Left ventricle myocardium superior (tissue), 1 donor: ENCODE data around the gene PBX1. TPM values are rescaled to one million over a fixed set of nuclear protein-coding genes. Genes with fewer than 3 reads are reported as not detected.

Experiments
- ATAC-seq: fragments of 200-7000 bp; cut with Tn5 transposase; one replicate; pipeline ENCODE4 v1.9.1; 2020; ENCODE audit warnings: mild to moderate bottlenecking, moderate library complexity
- DNase-seq: peaks from one replicate; pipeline ENCODE4 v3.0.0-alpha.2; 2020
- intact Hi-C: fragments of 100-400 bp; cut with micrococcal nuclease; formaldehyde crosslinking; loops from one replicate; pipeline ENCODE4 v1.11.0; 2022
- total RNA-seq: library from RNA; stranded (reverse); fragmentation: NEBNext Ultra II Directional; extraction: Animal tissue kit (Norgen Biotek cat#: 25700); gene quantifications from one replicate; pipeline ENCODE4 v1.2.1, GENCODE V29; 2021
- donor health status: DM: no; HTN: yes; CAD: no; lungs with severe emphysema.

Gene PBX1
- total RNA-seq, 1 donor from 2014 or later: 69.6 TPM

- intact Hi-C loops: loop anchor here (10.0 kb wide), 1 partner anchor 223 kb away; no protein-coding TSS in a partner anchor
- DNase-seq (no peak), ATAC-seq (no peak)
Measured at GRCh38 chr1:164562061-164562460, 3.1 kb downstream of the PBX1 start.

GRCh38 chr1:164562511-164562910 is 3.5 kb downstream of the PBX1 start:
- no peak for DNase-seq
- intact Hi-C loops: loop anchor here (10.0 kb wide), 1 partner anchor 222 kb away; no protein-coding TSS in a partner anchor
- no peak for ATAC-seq

GRCh38 chr1:164562947-164563520 is 4.0 kb downstream of the PBX1 start:
- ATAC-seq (no peak), DNase-seq (no peak)
- intact Hi-C loops: loop anchor here (10.0 kb wide), 1 partner anchor 222 kb away; no protein-coding TSS in a partner anchor

GRCh38 chr1:164563721-164564360 is 4.9 kb downstream of the PBX1 start:
- DNase-seq (no peak), ATAC-seq (peak; percentile 20)
- intact Hi-C loops: loop anchor here (10.0 kb wide), 1 partner anchor 221 kb away; no protein-coding TSS in a partner anchor

- DNase-seq: no peak
- intact Hi-C loops: loop anchor here (10.0 kb wide), 1 partner anchor 220 kb away; no protein-coding TSS in a partner anchor
- no peak for ATAC-seq
Measured at GRCh38 chr1:164564378-164564777, 5.4 kb downstream of the PBX1 start.

GRCh38 chr1:164565357-164565756 is 6.4 kb downstream of the PBX1 start:
- DNase-seq: no peak
- intact Hi-C loops: loop anchor here (10.0 kb wide), 1 partner anchor 219 kb away; no protein-coding TSS in a partner anchor
- ATAC-seq: no peak

GRCh38 chr1:164567774-164568173 is 8.8 kb downstream of the PBX1 start:
- DNase-seq: no peak
- no peak for ATAC-seq
- intact Hi-C loops: loop anchor here (10.0 kb wide), 1 partner anchor 217 kb away; no protein-coding TSS in a partner anchor

- ATAC-seq (no peak), DNase-seq (no peak)
- intact Hi-C loops: loop anchor here (10.0 kb wide), 1 partner anchor 216 kb away; no protein-coding TSS in a partner anchor
Measured at GRCh38 chr1:164569241-164569640, 10.3 kb downstream of the PBX1 start.

GRCh38 chr1:164569866-164570265 is 10.9 kb downstream of the PBX1 start:
- ATAC-seq: peak; percentile 33
- intact Hi-C loops: loop anchor here (10.0 kb wide), 1 partner anchor 215 kb away; no protein-coding TSS in a partner anchor
- no peak for DNase-seq

GRCh38 chr1:164571333-164571732 is 12.3 kb downstream of the PBX1 start:
- DNase-seq (no peak), ATAC-seq (no peak)
- intact Hi-C loops: no loop called here

- no peak for ATAC-seq
- intact Hi-C loops: no loop called here
Measured at GRCh38 chr1:164575356-164575886, 16.4 kb downstream of the PBX1 start.

GRCh38 chr1:164576291-164577271 is 17.6 kb downstream of the PBX1 start:
- ATAC-seq (peak; percentile 85), DNase-seq (peak; percentile 66)
- intact Hi-C loops: no loop called here

More at GRCh38 chr1:164575356-164575886, 16.4 kb downstream of the PBX1 start:
- DNase-seq: no peak

- intact Hi-C loops: no loop called here
- DNase-seq: no peak
- ATAC-seq: peak; percentile 10
Measured at GRCh38 chr1:164577291-164577690, 18.3 kb downstream of the PBX1 start.

GRCh38 chr1:164578479-164579200 is 19.7 kb downstream of the PBX1 start:
- no peak for ATAC-seq
- no peak for DNase-seq
- intact Hi-C loops: no loop called here

GRCh38 chr1:164579381-164579780 is 20.4 kb downstream of the PBX1 start:
- DNase-seq: no peak
- intact Hi-C loops: no loop called here
- ATAC-seq: no peak

GRCh38 chr1:164581762-164582161 is 22.8 kb downstream of the PBX1 start:
- no peak for DNase-seq
- intact Hi-C loops: no loop called here
- ATAC-seq: no peak

GRCh38 chr1:164583196-164583595 is 24.2 kb downstream of the PBX1 start:
- intact Hi-C loops: no loop called here
- ATAC-seq: no peak
- no peak for DNase-seq

- ATAC-seq (no peak), DNase-seq (no peak)
- intact Hi-C loops: no loop called here
Measured at GRCh38 chr1:164583835-164584539, 25.0 kb downstream of the PBX1 start.
